NCI-H446 (cell line): ENCODE results near the gene EPHA1.
A peak's percentile ranks its signal among the peaks of the same experiment; 100 is the strongest.
"Not testable (repeated sequence)": the region's sequence is repeated elsewhere in the genome, so short reads cannot be mapped to it uniquely, and the experiment has no call there.

ENCODE experiments used
- DNase-seq, 2 experiments: peaks; one replicate each; lab custom pipeline; 2025; lab: John Stamatoyannopoulos, UW

Gene EPHA1

GRCh38 chr7:143429770-143430698 is 21.4 kb upstream of the EPHA1 start:
- DNase-seq, result no peak

GRCh38 chr7:143426479-143427142 is 18.0 kb upstream of the EPHA1 start:
- no peak for DNase-seq

- DNase-seq, result not testable (repeated sequence)
Observed at GRCh38 chr7:143424476-143424875, 15.8 kb upstream of the EPHA1 start.

GRCh38 chr7:143422033-143422432 is 13.4 kb upstream of the EPHA1 start:
- DNase-seq, result no peak

- DNase-seq, result not testable (repeated sequence)
Observed at GRCh38 chr7:143420624-143421023, 12.0 kb upstream of the EPHA1 start.

- DNase-seq, result no peak
Observed at GRCh38 chr7:143419880-143420279, 11.2 kb upstream of the EPHA1 start.

GRCh38 chr7:143418681-143419458 is 10.2 kb upstream of the EPHA1 start:
- DNase-seq, result no peak

GRCh38 chr7:143417734-143418383 is 9.2 kb upstream of the EPHA1 start:
- no peak for DNase-seq

GRCh38 chr7:143416565-143417149 is 8.0 kb upstream of the EPHA1 start:
- DNase-seq, result peak; percentile 7 to 56

- DNase-seq, result no peak
Observed at GRCh38 chr7:143415742-143416397, 7.2 kb upstream of the EPHA1 start.

GRCh38 chr7:143415209-143415608 is 6.6 kb upstream of the EPHA1 start:
- DNase-seq, result not testable (repeated sequence)

GRCh38 chr7:143413123-143413522 is 4.5 kb upstream of the EPHA1 start:
- no peak for DNase-seq

- DNase-seq, result no peak
Observed at GRCh38 chr7:143411976-143412708, 3.5 kb upstream of the EPHA1 start.

GRCh38 chr7:143410521-143411004 is 1.9 kb upstream of the EPHA1 start:
- no peak for DNase-seq

GRCh38 chr7:143408252-143408685 is 387 bp downstream of the EPHA1 start:
- DNase-seq, result no peak

GRCh38 chr7:143407287-143408251 is 1.1 kb downstream of the EPHA1 start:
- no peak for DNase-seq

- no peak for DNase-seq
Observed at GRCh38 chr7:143406002-143406357, 2.7 kb downstream of the EPHA1 start.

- no peak for DNase-seq
Observed at GRCh38 chr7:143405173-143406001, 3.3 kb downstream of the EPHA1 start.
